HCT116 (cell line): ENCODE results near the gene CYP4A22. TPM values are rescaled to one million over a fixed set of nuclear protein-coding genes. Genes with fewer than 3 reads are reported as not detected.

Source experiments
- ATAC-seq: fragments of 200-7000 bp; cut with Tn5 transposase; 2 replicates; pipeline ENCODE4 v1.9.1; 2020; ENCODE audit warnings: mild to moderate bottlenecking, moderate library complexity
- BruUV-seq: library from RNA; stranded (reverse); fragments of 400-500 nt; replicated peaks from 2 replicates; lab custom pipeline; 2021; lab: Mats Ljungman, UMichigan
- CTCF ChIA-PET: fragments of 300-600 bp; sonication (Branson Sonifier 250); formaldehyde crosslinking; loops from one replicate; lab custom pipeline; 2021; ENCODE audit warnings: antibody characterized with exemption; lab: Charles Lee
- POLR2A ChIA-PET: fragments of 300-600, 350-600 bp; sonication (Branson Sonifier 250); formaldehyde crosslinking; loops from one replicate; lab custom pipeline; 2021; ENCODE audit warnings: antibody characterized with exemption; lab: Charles Lee
- RAD21 ChIA-PET, 2 experiments: fragments of 300-600 bp; sonication (Branson Sonifier 250); formaldehyde crosslinking; loops; one replicate each; lab custom pipeline; 2023; ENCODE audit warnings: low total read pairs in 2 of 2; ENCODE audit not compliant: uncharacterized antibody in 2 of 2, unreplicated experiment in 2 of 2, low non-redundant PET in 1 of 2; lab: Charles Lee
- DNase-seq: peaks from one replicate; pipeline ENCODE4 v3.0.0-alpha.2; 2010; ENCODE audit warnings: low read depth, low spot score
- H2AFZ ChIP-seq: fragments of 200-600 bp; shearing (Covaris generic), sonication (generic); 2 replicates; pipeline ENCODE4 v1.6.1; 2017; ENCODE audit warnings: low read depth, mixed run types, mixed read lengths, antibody characterized with exemption, low read length; ENCODE audit not compliant: poor library complexity, severe bottlenecking
- H3K27ac ChIP-seq: 2 replicates; pipeline ENCODE4 v1.5.1; 2012; ENCODE audit warnings: low read depth, low read length
- H3K27me3 ChIP-seq: fragments of 200-600 bp; sonication (generic); 2 replicates; pipeline ENCODE4 v1.6.1; 2016; ENCODE audit warnings: mixed run types, low read length, mixed read lengths; ENCODE audit not compliant: insufficient read depth
- H3K36me3 ChIP-seq, 2 experiments: fragments of 200-500 bp in 1 of 2; fragments of 200-600 bp in 1 of 2; sonication (Bioruptor generic) in 1 of 2; sonication (generic) in 1 of 2; 2 replicates each; pipeline versions ENCODE4 v1.5.1 to v1.6.1; 2014 to 2016; ENCODE audit warnings: low read length in 2 of 2, inconsistent platforms in 1 of 2, mixed read lengths in 1 of 2, mixed run types in 1 of 2; ENCODE audit not compliant: insufficient read depth in 2 of 2, control insufficient read depth in 1 of 2
- H3K4me1 ChIP-seq, 2 experiments: fragments of 200-600 bp in 1 of 2; sonication (generic) in 1 of 2; 2 replicates each; pipeline versions ENCODE4 v1.5.1 to v1.6.1; 2012 to 2017; ENCODE audit warnings: low read length in 2 of 2, inconsistent platforms in 1 of 2, mild to moderate bottlenecking in 1 of 2, mixed read lengths in 1 of 2, mixed run types in 1 of 2, moderate library complexity in 1 of 2; ENCODE audit not compliant: insufficient read depth in 2 of 2, control insufficient read depth in 1 of 2
- H3K4me2 ChIP-seq: fragments of 200-600 bp; sonication (generic); 2 replicates; pipeline ENCODE4 v1.6.1; 2017; ENCODE audit warnings: mixed run types, low read length, mixed read lengths
- H3K4me3 ChIP-seq, 2 experiments: fragments of 200-600 bp in 1 of 2; sonication (generic) in 1 of 2; replicated peaks in 1 of 2; 2 replicates each; pipeline ENCODE4 v1.5.1; 2011 to 2016; ENCODE audit warnings: low read length in 2 of 2, control low read depth in 1 of 2, low read depth in 1 of 2, mild to moderate bottlenecking in 1 of 2, mixed read lengths in 1 of 2, mixed run types in 1 of 2
- H3K79me2 ChIP-seq: fragments of 200-600 bp; sonication (generic); 2 replicates; pipeline ENCODE4 v1.6.1; 2017; ENCODE audit warnings: mild to moderate bottlenecking, mixed run types, low read length, moderate library complexity, mixed read lengths; ENCODE audit not compliant: insufficient read depth
- H3K9ac ChIP-seq: fragments of 200-600 bp; sonication (generic); 2 replicates; pipeline ENCODE4 v1.6.1; 2016; ENCODE audit warnings: low read length, mixed read lengths
- H3K9me2 ChIP-seq: fragments of 200-600 bp; sonication (generic), shearing (Covaris generic); 2 replicates; pipeline ENCODE4 v1.6.1; 2017; ENCODE audit warnings: mixed run types, mild to moderate bottlenecking, moderate library complexity; ENCODE audit not compliant: insufficient read depth
- H3K9me3 ChIP-seq, 2 experiments: fragments of 200-500 bp in 1 of 2; fragments of 200-600 bp in 1 of 2; sonication (Bioruptor generic) in 1 of 2; sonication (generic) in 1 of 2; 2 replicates each; pipeline ENCODE4 v1.6.1; 2014 to 2017; ENCODE audit warnings: low read length in 2 of 2, mixed read lengths in 2 of 2, inconsistent platforms in 1 of 2, low read depth in 1 of 2, mild to moderate bottlenecking in 1 of 2, mixed run types in 1 of 2, moderate library complexity in 1 of 2; ENCODE audit not compliant: control insufficient read depth in 1 of 2, insufficient read depth in 1 of 2
- H4K20me1 ChIP-seq: fragments of 200-600 bp; sonication (generic), shearing (Covaris generic); 2 replicates; pipeline ENCODE4 v1.6.1; 2017; ENCODE audit warnings: mixed run types, mild to moderate bottlenecking, moderate library complexity; ENCODE audit not compliant: insufficient read depth
- CBX3 ChIP-seq: IDR thresholded peaks from 2 replicates; pipeline ENCODE4 v1.6.1; 2012; ENCODE audit warnings: low read depth
- CEBPB ChIP-seq: IDR thresholded peaks from 2 replicates; pipeline ENCODE4 v1.6.1; 2012; ENCODE audit warnings: low read depth
- EGR1 ChIP-seq: IDR thresholded peaks from 2 replicates; pipeline ENCODE4 v1.6.1; 2012; ENCODE audit warnings: low read depth
- ELF1 ChIP-seq: IDR thresholded peaks from 2 replicates; pipeline ENCODE4 v1.6.1; 2012; ENCODE audit warnings: low read depth, borderline replicate concordance
- EZH2 ChIP-seq: fragments of 200-600 bp; sonication (generic); IDR thresholded peaks from 2 replicates; pipeline ENCODE4 v1.6.1; 2017; ENCODE audit warnings: antibody characterized with exemption, mixed run types
- EZH2phosphoT487 ChIP-seq: fragments of 200-600 bp; IDR thresholded peaks from 2 replicates; pipeline ENCODE4 v1.6.1; 2018; ENCODE audit warnings: antibody characterized with exemption, borderline replicate concordance
- JUND ChIP-seq: IDR thresholded peaks from 2 replicates; pipeline ENCODE4 v1.6.1; 2012
- POLR2A ChIP-seq: IDR thresholded peaks from 2 replicates; pipeline ENCODE4 v1.7.0; 2011; ENCODE audit warnings: borderline replicate concordance; ENCODE audit not compliant: insufficient read depth, insufficient read length; ENCODE audit errors: extremely low read depth
- POLR2AphosphoS5 ChIP-seq: IDR thresholded peaks from 2 replicates; pipeline ENCODE4 v1.6.1; 2011; ENCODE audit warnings: mild to moderate bottlenecking, low read depth, low read length, moderate library complexity
- RAD21 ChIP-seq: IDR thresholded peaks from 2 replicates; pipeline ENCODE4 v1.6.1; 2012; ENCODE audit warnings: low read depth, mild to moderate bottlenecking
- TCF7L2 ChIP-seq: IDR thresholded peaks from 2 replicates; pipeline ENCODE4 v1.7.0; 2011; ENCODE audit warnings: borderline replicate concordance, inconsistent platforms; ENCODE audit not compliant: insufficient read depth, insufficient read length; ENCODE audit errors: extremely low read depth
- YY1 ChIP-seq: IDR thresholded peaks from 2 replicates; pipeline ENCODE4 v1.6.1; 2011; ENCODE audit warnings: low read length, low read depth, moderate library complexity, mild to moderate bottlenecking; ENCODE audit not compliant: insufficient replicate concordance; ENCODE audit errors: extremely low read depth
- ZNF274 ChIP-seq: fragments of 200-500 bp; sonication (Bioruptor generic); IDR thresholded peaks from 2 replicates; pipeline ENCODE4 v1.6.1; 2014; ENCODE audit warnings: mild to moderate bottlenecking, low read depth, low read length, inconsistent platforms
- intact Hi-C: fragments of 100-400 bp; cut with micrococcal nuclease; formaldehyde crosslinking; loops from 2 replicates; pipeline ENCODE4 v1.10.0; 2022
- total RNA-seq: library from RNA; stranded (reverse); gene quantifications from one replicate; pipeline ENCODE4 v1.2.1, GENCODE V29; 2021; ENCODE audit not compliant: unreplicated experiment
- TF ChIP-seq, protein P1 (sequence below): IDR thresholded peaks from 2 replicates; pipeline ENCODE4 v1.6.1; 2011; ENCODE audit warnings: mild to moderate bottlenecking, low read length, moderate library complexity; ENCODE audit not compliant: insufficient replicate concordance; ENCODE audit errors: extremely low read depth
- TF ChIP-seq, protein P2 (sequence below): IDR thresholded peaks from 2 replicates; pipeline ENCODE4 v1.6.1; 2012
- TF ChIP-seq, protein P3 (sequence below): IDR thresholded peaks from 2 replicates; pipeline ENCODE4 v1.6.1; 2012; ENCODE audit warnings: low read depth

CYP4A22 gene
- total RNA-seq, 1 experiment from 2014 or later, result not detected

DNA sequence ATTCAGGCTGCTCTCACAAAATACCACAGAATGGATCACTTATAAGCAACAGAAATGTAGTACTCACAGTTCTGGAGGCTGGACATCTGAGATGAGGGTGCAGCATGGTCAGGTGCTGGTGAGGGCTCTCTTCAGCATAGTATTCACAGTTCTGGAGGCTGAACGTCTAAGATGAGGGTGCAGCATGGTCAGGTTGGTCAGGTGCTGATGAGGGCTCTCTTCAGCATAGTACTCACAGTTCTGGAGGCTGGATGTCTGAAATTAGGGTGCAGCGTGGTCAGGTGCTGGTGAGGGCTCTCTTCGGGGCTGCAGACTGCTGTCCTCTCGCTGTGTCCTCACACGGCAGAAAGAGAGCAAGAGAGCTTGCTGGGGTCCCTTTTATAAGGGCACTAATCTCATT is 35.5 kb downstream of the CYP4A22 start:
- Histone ChIP-seq H3K27ac (no peak overlapping the region), H3K4me3 (no peak overlapping the region), H3K79me2 (no peaks in the 10 kb centered on the region), H3K9ac (no peak overlapping the region), H3K9me2 (no peaks in the 10 kb centered on the region), H3K9me3 (no peaks in the 10 kb centered on the region), H2AFZ (no peak overlapping the region), H4K20me1 (no peaks in the 10 kb centered on the region), H3K4me1 (peaks cover 0 to 5% of the 10 kb centered on the region in 2 experiments; a peak in 1 of 4 replicates), H3K4me2 (no peak overlapping the region), H3K36me3 (no peaks in the 10 kb centered on the region), H3K27me3 (no peaks in the 10 kb centered on the region)
- ATAC-seq (no peak), DNase-seq (no peak)
- BruUV-seq, result no TSS peak
- intact Hi-C loops, result loop anchor here (5.0 to 10.0 kb wide), 2 partner anchors 238 to 300 kb away; no protein-coding TSS in a partner anchor
- ChIA-PET POLR2A (no interaction called here), CTCF (no interaction called here), RAD21 (no interaction called here)
- TF ChIP-seq EGR1 (no peak), ELF1 (no peak), CEBPB (no peak)

DNA sequence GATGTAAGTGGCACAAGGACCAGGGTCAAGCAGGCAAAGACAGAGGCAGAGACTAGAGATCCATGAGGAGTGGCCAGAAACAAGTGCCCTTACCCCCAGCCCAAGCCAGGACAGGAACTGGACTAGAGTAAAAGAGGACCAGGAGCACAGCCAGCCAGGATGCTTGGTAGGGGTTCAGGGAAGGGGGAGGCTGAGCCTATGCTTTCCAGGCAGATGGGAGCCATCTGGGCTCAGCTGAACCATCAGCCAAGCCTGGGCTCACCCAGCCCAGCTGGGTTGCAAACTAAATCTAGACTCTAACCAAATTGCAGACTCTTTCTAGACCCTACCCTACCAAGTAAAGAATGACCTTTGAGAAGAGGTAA is 37.4 kb downstream of the CYP4A22 start:
- Histone ChIP-seq H3K9me3 (no peaks in the 10 kb centered on the region), H3K4me1 (peaks cover under 1 to 16% of the 10 kb centered on the region in 2 experiments), H3K9ac (no peak overlapping the region), H3K36me3 (no peaks in the 10 kb centered on the region), H3K79me2 (no peaks in the 10 kb centered on the region), H4K20me1 (no peaks in the 10 kb centered on the region), H3K4me3 (no peak overlapping the region), H3K27ac (no peak overlapping the region), H3K27me3 (no peaks in the 10 kb centered on the region), H3K9me2 (no peaks in the 10 kb centered on the region), H2AFZ (no peak overlapping the region), H3K4me2 (0 out of 2 replicates have a peak overlapping the region, but pooled peaks have one; percentile 56)
- RAD21 ChIA-PET, result no interaction called here
- TF ChIP-seq TCF7L2, result no peak
- TF ChIP-seq, protein P1, sequence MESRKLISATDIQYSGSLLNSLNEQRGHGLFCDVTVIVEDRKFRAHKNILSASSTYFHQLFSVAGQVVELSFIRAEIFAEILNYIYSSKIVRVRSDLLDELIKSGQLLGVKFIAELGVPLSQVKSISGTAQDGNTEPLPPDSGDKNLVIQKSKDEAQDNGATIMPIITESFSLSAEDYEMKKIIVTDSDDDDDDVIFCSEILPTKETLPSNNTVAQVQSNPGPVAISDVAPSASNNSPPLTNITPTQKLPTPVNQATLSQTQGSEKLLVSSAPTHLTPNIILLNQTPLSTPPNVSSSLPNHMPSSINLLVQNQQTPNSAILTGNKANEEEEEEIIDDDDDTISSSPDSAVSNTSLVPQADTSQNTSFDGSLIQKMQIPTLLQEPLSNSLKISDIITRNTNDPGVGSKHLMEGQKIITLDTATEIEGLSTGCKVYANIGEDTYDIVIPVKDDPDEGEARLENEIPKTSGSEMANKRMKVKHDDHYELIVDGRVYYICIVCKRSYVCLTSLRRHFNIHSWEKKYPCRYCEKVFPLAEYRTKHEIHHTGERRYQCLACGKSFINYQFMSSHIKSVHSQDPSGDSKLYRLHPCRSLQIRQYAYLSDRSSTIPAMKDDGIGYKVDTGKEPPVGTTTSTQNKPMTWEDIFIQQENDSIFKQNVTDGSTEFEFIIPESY, result no peak
- no peak for TF ChIP-seq EZH2phosphoT487
- TF ChIP-seq JUND, result no peak
- TF ChIP-seq, protein P2, sequence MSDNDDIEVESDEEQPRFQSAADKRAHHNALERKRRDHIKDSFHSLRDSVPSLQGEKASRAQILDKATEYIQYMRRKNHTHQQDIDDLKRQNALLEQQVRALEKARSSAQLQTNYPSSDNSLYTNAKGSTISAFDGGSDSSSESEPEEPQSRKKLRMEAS, result no peak
- no peak for TF ChIP-seq EZH2
- TF ChIP-seq, protein P3, sequence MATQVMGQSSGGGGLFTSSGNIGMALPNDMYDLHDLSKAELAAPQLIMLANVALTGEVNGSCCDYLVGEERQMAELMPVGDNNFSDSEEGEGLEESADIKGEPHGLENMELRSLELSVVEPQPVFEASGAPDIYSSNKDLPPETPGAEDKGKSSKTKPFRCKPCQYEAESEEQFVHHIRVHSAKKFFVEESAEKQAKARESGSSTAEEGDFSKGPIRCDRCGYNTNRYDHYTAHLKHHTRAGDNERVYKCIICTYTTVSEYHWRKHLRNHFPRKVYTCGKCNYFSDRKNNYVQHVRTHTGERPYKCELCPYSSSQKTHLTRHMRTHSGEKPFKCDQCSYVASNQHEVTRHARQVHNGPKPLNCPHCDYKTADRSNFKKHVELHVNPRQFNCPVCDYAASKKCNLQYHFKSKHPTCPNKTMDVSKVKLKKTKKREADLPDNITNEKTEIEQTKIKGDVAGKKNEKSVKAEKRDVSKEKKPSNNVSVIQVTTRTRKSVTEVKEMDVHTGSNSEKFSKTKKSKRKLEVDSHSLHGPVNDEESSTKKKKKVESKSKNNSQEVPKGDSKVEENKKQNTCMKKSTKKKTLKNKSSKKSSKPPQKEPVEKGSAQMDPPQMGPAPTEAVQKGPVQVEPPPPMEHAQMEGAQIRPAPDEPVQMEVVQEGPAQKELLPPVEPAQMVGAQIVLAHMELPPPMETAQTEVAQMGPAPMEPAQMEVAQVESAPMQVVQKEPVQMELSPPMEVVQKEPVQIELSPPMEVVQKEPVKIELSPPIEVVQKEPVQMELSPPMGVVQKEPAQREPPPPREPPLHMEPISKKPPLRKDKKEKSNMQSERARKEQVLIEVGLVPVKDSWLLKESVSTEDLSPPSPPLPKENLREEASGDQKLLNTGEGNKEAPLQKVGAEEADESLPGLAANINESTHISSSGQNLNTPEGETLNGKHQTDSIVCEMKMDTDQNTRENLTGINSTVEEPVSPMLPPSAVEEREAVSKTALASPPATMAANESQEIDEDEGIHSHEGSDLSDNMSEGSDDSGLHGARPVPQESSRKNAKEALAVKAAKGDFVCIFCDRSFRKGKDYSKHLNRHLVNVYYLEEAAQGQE, result no peak
- no peak for TF ChIP-seq CBX3
- TF ChIP-seq ZNF274, result no peak
- TF ChIP-seq POLR2AphosphoS5, result no peak
- no peak for TF ChIP-seq POLR2A
- TF ChIP-seq YY1, result no peak
- TF ChIP-seq RAD21, result no peak
- DNase-seq (no peak), ATAC-seq (no peak)
- POLR2A ChIA-PET, result no interaction called here
- no TSS peak for BruUV-seq
- intact Hi-C loops, result loop anchor here (5.0 to 10.0 kb wide), 4 partner anchors 240 to 553 kb away; no protein-coding TSS in a partner anchor
- CTCF ChIA-PET, result interaction anchor here (2.0 kb wide), 1 partner anchor 263 kb away, joined by 7 read pairs; the partner anchor contains the start of gene FOXD2
